Measurements from ENCODE around the gene GNRH2. TPM values are rescaled to one million over a fixed set of nuclear protein-coding genes. Genes with fewer than 3 reads are reported as not detected.

The GNRH2 gene
- total RNA-seq, 4 donors from 2014 or later: 0.83 TPM; not detected in 2

DNA sequence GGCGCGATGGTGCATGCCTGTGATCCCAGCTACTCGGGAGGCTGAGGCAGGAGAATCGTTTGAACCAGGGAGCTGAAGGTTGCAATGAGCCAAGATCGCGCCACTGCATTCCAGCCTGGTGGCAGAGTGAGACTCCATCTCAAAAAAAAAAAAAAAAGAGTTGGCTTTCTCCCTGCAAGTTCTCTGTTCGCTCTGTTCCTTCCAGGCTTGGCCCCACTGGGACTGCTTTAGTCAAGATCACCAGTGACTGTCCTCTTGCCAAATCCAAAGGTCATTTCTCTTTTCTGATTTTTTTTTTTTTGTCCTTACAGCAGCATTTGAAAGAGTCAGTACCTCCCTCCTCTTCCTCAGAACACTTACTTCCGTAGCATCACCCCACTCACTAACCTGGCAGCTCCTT, 10.8 kb upstream of the GNRH2 start:
- peaks cover 71% of the 10 kb centered on the region for H3K36me3 ChIP-seq

DNA sequence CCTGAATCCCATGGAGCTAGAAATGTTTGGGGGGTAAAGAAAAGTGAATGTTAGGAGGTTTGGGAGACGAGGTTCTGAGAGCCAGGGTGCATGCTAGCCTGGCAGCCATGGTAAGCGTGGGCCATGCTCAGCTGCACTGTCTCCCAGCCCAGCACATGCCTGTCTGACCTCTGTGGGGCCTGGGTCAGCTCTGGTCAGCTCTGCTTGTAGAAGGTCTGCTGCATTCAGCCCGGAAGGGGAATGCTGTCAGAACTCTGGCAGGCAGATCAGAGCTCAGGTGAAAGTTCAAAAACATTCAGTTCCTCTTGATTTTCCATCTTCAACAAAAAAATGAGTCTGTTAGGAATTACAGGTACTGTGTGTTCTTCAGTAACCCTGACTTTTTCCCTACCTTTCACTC, 5.8 kb upstream of the GNRH2 start:
- DNase-seq (ENCODE audit: low spot score in 2 of 2): no peak
- TF ChIP-seq POLR2A (IDR thresholded peaks at IDR 0.05): no peak
- no peak for TF ChIP-seq POLR2AphosphoS5 (IDR thresholded peaks at IDR 0.05)
- TF ChIP-seq EP300 (IDR thresholded peaks at IDR 0.05): no peak
- TF ChIP-seq, protein P1, sequence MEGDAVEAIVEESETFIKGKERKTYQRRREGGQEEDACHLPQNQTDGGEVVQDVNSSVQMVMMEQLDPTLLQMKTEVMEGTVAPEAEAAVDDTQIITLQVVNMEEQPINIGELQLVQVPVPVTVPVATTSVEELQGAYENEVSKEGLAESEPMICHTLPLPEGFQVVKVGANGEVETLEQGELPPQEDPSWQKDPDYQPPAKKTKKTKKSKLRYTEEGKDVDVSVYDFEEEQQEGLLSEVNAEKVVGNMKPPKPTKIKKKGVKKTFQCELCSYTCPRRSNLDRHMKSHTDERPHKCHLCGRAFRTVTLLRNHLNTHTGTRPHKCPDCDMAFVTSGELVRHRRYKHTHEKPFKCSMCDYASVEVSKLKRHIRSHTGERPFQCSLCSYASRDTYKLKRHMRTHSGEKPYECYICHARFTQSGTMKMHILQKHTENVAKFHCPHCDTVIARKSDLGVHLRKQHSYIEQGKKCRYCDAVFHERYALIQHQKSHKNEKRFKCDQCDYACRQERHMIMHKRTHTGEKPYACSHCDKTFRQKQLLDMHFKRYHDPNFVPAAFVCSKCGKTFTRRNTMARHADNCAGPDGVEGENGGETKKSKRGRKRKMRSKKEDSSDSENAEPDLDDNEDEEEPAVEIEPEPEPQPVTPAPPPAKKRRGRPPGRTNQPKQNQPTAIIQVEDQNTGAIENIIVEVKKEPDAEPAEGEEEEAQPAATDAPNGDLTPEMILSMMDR (IDR thresholded peaks at IDR 0.05): no peak
- Histone ChIP-seq H3K9me3 (no peaks in the 10 kb centered on the region), H3K4me3 (no peak overlapping the region), H3K27ac (no peak overlapping the region), H3K27me3 (no peaks in the 10 kb centered on the region), H3K36me3 (peaks cover 63% of the 10 kb centered on the region), H3K4me1 (peaks cover 5% of the 10 kb centered on the region)
- 86% methylated on average over 3 of the region's 3 CpGs for WGBS

More for the DNA sequence above, 10.8 kb upstream of the GNRH2 start:
- Histone ChIP-seq H3K4me3 (no peak overlapping the region), H3K27ac (no peak overlapping the region), H3K27me3 (no peaks in the 10 kb centered on the region), H3K9me3 (no peaks in the 10 kb centered on the region), H3K4me1 (no peaks in the 10 kb centered on the region)
- DNase-seq (ENCODE audit: low spot score in 2 of 2): no peak
- TF ChIP-seq POLR2A (IDR thresholded peaks at IDR 0.05): no peak
- no peak for TF ChIP-seq POLR2AphosphoS5 (IDR thresholded peaks at IDR 0.05)
- TF ChIP-seq, protein P1 (IDR thresholded peaks at IDR 0.05): no peak
- TF ChIP-seq EP300 (IDR thresholded peaks at IDR 0.05): no peak
- 75% methylated on average over 8 of the region's 8 CpGs for WGBS

DNA sequence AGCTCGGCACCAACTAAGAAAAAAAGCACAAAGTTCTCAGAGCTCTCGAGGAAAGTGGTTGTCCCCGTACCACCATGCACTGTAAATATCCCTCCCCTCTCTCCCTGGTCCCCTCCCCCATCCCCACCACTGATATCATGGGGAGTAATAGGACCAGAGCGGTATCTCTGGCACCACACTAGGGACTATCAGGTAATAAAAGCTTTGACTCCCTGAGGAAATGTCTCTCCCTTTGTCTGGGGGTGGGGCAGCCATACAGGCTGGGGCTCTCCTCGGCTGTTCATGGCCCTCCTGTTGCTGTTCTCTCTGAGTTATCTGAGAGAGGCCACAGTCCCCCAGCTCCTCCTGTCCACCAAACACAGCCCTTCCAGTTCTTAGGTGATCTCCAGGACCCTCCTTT, 5.0 kb upstream of the GNRH2 start:
- DNase-seq (ENCODE audit: low spot score in 2 of 2): no peak
- H3K36me3 ChIP-seq: peaks cover 59% of the 10 kb centered on the region
- TF ChIP-seq POLR2A (IDR thresholded peaks at IDR 0.05) (no peak), POLR2AphosphoS5 (IDR thresholded peaks at IDR 0.05) (no peak), EP300 (IDR thresholded peaks at IDR 0.05) (no peak)
- TF ChIP-seq, protein P1 (IDR thresholded peaks at IDR 0.05): no peak

DNA sequence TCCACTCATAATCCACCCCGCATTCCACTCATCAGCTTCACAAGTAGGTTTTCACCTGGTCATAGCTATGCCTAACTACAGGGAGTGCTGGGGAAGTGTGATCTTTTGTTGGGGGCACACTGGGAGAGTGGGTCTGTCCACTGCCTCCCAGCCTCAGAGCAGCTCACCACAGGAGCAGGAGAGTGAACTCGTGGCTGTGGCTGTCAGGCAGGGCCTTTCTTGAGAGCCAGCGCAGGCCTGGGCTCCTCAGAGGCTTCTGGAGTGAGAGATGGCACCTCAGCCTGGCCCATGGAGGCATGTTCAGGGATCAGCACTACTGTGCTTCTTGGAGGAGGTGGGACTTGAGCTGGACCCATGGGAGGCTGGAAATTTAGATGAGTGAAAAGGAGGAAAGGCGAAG, 4.0 kb upstream of the GNRH2 start:
- H3K27me3 ChIP-seq: no peaks in the 10 kb centered on the region
- no peak overlapping the region for H3K27ac ChIP-seq
- H3K4me3 ChIP-seq: no peak overlapping the region
- WGBS: 89% methylated on average over 4 of the region's 4 CpGs
- DNase-seq (ENCODE audit: low spot score in 2 of 2): no peak
- no peaks in the 10 kb centered on the region for H3K9me3 ChIP-seq
- TF ChIP-seq EP300 (IDR thresholded peaks at IDR 0.05) (no peak), POLR2A (IDR thresholded peaks at IDR 0.05) (no peak), POLR2AphosphoS5 (IDR thresholded peaks at IDR 0.05) (no peak)
- TF ChIP-seq, protein P1 (IDR thresholded peaks at IDR 0.05): no peak
- peaks cover 59% of the 10 kb centered on the region for H3K36me3 ChIP-seq
- H3K4me1 ChIP-seq: peaks cover 5% of the 10 kb centered on the region

More for the DNA sequence above, 5.0 kb upstream of the GNRH2 start:
- Histone ChIP-seq H3K27me3 (no peaks in the 10 kb centered on the region), H3K4me1 (peaks cover 5% of the 10 kb centered on the region), H3K9me3 (no peaks in the 10 kb centered on the region), H3K27ac (no peak overlapping the region), H3K4me3 (no peak overlapping the region)
- WGBS: 82% methylated on average over 5 of the region's 5 CpGs

DNA sequence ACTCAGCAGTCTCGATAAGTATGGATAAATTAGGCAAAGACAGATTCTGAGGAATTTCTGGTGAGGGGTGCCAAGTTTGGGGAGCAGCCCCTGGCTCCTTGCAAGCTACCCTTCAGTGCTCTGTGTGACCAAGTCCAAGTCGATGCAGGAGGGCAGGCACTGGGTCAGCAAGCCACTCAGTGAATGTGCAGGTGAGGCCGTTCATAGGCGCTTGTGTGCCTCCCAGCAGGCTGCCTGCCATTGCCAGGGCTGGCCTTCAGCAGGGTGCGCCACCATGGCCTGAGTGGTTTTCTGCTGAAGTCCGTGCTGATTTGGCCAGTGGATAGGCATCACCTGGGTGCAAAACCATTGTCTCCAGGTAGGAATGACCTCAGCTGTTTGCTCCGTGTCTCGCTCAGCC, 3.3 kb upstream of the GNRH2 start:
- Histone ChIP-seq H3K36me3 (peaks cover 57% of the 10 kb centered on the region), H3K9me3 (no peaks in the 10 kb centered on the region), H3K4me1 (peaks cover 8% of the 10 kb centered on the region), H3K27ac (no peak overlapping the region), H3K4me3 (no peak overlapping the region), H3K27me3 (no peaks in the 10 kb centered on the region)
- 93% methylated on average over 8 of the region's 8 CpGs for WGBS
- TF ChIP-seq, protein P1 (IDR thresholded peaks at IDR 0.05): no peak
- TF ChIP-seq POLR2AphosphoS5 (IDR thresholded peaks at IDR 0.05) (no peak), POLR2A (IDR thresholded peaks at IDR 0.05) (no peak), EP300 (IDR thresholded peaks at IDR 0.05) (no peak)
- DNase-seq (ENCODE audit: low spot score in 2 of 2): no peak
